ENCODE data around the gene ROBO4.

DNA sequence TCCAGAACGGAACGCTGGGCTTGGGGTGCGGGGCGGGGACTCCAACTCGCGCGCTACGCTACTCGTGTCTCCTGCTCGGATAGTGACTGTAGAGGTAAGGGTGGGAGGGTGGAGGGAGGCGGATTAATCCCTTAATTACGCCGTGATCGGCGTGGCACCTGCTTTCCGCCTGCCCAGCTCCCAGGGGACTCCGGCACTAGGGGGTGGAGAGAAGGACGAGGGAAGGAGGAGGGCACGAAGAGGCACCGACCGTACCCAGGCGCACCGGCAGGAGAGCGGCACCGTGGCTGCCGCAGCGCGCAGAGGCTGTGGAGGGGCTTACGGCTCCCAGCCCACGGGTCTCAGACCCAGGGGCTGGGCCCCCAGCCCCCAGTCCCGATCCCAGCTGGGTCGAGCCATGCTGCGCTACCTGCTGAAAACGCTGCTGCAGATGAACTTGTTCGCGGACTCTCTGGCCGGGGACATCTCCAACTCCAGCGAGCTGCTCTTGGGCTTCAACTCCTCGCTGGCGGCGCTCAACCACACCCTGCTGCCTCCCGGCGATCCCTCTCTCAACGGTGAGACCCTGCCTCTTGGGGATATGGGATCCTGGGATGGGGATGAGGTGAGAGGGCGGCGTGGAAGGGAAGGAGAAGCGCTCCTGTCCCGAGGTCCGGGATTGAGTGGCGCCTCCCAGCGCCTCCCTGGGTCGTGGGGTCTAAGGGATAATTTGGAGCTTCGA lies 32.3 kb downstream of the ROBO4 start, which contains the start of gene ROBO3:
- TF ChIP-seq GATA2 (IDR thresholded peaks at IDR 0.05; ENCODE audit: low read depth, low read length) (no peak), GATA3 (IDR thresholded peaks at IDR 0.05; ENCODE audit: low read depth, low read length) (no peak)
